ENCODE data around the gene PTK6. TPM values are rescaled to one million over a fixed set of nuclear protein-coding genes. Genes with fewer than 3 reads are reported as not detected.

PTK6 gene
- total and polyA plus RNA-seq, 2 donors (not counting 1 experiment from before 2014, with no cell fraction given): 0.86 to 2.3 TPM

DNA sequence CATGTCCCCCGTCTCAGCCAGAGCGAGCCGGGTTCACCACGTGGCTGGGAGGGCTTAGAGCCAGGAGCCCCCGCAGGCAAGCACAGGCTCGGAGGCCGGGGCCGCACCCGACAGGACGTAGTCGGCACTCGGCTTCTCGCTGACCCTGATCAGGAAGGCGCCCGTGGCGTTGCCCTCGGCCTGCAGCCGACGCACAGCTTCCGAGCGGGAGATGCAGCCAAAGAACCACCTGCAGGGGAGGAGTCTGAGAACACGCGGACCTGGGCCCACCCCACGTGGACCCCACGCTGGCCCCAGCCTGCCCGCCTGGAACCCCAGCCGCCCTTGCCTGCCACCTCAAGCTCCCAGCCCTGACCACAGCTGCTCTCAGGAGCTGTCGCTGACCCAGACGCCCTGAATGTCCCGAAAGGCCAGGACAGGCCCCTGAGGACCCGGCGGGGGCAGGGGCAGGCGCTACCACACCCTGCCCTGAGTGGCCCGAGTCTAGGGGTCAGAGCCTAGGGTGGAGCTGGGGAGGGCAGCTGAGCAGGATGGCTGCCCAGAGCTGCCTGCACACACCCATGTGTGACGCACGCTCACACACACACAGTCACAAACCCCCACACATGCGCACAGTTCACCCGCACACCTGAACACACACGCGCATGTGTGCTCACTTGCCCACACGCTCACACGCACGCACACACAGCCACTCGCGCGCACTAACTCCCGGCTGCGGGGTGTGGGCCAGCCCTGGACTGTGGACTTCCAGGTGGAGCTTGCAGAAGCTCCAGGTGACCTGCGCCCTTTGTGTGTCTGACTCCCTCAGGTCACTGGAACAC is 2.1 kb downstream of the PTK6 start:
- ATAC-seq (ENCODE audit: low read depth): no peak
- 85% methylated on average over 47 of the region's 49 CpGs for WGBS (ENCODE audit: insufficient coverage)
- Histone ChIP-seq H3K4me3 (ENCODE audit: control extremely low read depth in 1 of 5, extremely low read depth in 1 of 5, insufficient read depth in 1 of 5, low read depth in 2 of 5, low read length in 4 of 5) (no peak overlapping the region), H2AFZ (ENCODE audit: insufficient read depth, low read depth, low read length, poor library complexity, severe bottlenecking) (no peak overlapping the region), H3K9ac (ENCODE audit: low read length) (no peak overlapping the region), H3K9me3 (ENCODE audit: control extremely low read depth in 1 of 3, control insufficient read depth in 2 of 3, insufficient read depth in 1 of 3, low read length in 2 of 3) (peaks cover 0 to 3% (median 0%) of the 10 kb centered on the region in 3 donors), H3K4me1 (ENCODE audit: control insufficient read depth in 2 of 2, insufficient read depth in 2 of 2, low read length in 2 of 2) (peaks cover 21 to 33% of the 10 kb centered on the region in 2 donors), H3K4me2 (replicated peaks; ENCODE audit: low read depth, low read length, poor library complexity, severe bottlenecking) (no peak overlapping the region), H3K79me2 (ENCODE audit: control insufficient read depth, insufficient read depth, low read length) (no peaks in the 10 kb centered on the region), H3K36me3 (replicated peaks in 1 of 2; ENCODE audit: control extremely low read depth in 1 of 2, control insufficient read depth in 1 of 2, extremely low read depth in 1 of 2, insufficient read depth in 2 of 2, low read length in 1 of 2) (no peaks in the 10 kb centered on the region), H3K27me3 (replicated peaks in 1 of 4; ENCODE audit: control extremely low read depth in 1 of 4, control insufficient read depth in 3 of 4, insufficient read depth in 4 of 4, low read length in 3 of 4) (no peaks in the 10 kb centered on the region), H3K27ac (ENCODE audit: low read length in 2 of 2) (no peak overlapping the region), H4K20me1 (ENCODE audit: control insufficient read depth, insufficient read depth, low read length, poor library complexity, severe bottlenecking) (no peaks in the 10 kb centered on the region)
- no peak for TF ChIP-seq EZH2 (IDR thresholded peaks at IDR 0.05; ENCODE audit: borderline replicate concordance, insufficient read depth, low read depth, low read length, poor library complexity, severe bottlenecking)
- TF ChIP-seq, protein P1, sequence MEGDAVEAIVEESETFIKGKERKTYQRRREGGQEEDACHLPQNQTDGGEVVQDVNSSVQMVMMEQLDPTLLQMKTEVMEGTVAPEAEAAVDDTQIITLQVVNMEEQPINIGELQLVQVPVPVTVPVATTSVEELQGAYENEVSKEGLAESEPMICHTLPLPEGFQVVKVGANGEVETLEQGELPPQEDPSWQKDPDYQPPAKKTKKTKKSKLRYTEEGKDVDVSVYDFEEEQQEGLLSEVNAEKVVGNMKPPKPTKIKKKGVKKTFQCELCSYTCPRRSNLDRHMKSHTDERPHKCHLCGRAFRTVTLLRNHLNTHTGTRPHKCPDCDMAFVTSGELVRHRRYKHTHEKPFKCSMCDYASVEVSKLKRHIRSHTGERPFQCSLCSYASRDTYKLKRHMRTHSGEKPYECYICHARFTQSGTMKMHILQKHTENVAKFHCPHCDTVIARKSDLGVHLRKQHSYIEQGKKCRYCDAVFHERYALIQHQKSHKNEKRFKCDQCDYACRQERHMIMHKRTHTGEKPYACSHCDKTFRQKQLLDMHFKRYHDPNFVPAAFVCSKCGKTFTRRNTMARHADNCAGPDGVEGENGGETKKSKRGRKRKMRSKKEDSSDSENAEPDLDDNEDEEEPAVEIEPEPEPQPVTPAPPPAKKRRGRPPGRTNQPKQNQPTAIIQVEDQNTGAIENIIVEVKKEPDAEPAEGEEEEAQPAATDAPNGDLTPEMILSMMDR (IDR thresholded peaks at IDR 0.05): no peak
- intact Hi-C loops (cut with micrococcal nuclease): loop anchor here (5.0 kb wide), 2 partner anchors 202 to 422 kb away; partner anchors contain the start of genes LIME1, SLC2A4RG and UCKL1
- no peak overlapping the region for H3K4me3 Mint-ChIP-seq
- POLR2A ChIA-PET: interaction anchor here (0.6 kb wide), 1 partner anchor 367 kb away, joined by 10 read pairs; no protein-coding TSS in a partner anchor
- CTCF ChIA-PET: interaction anchor here (2.2 kb wide), 1 partner anchor 438 kb away, joined by 8 read pairs; no protein-coding TSS in a partner anchor
- H3K4me1 Mint-ChIP-seq: peaks cover 27% of the 10 kb centered on the region
- DNase-seq: no peak
- H3K9me3 Mint-ChIP-seq (ENCODE audit: insufficient read depth): no peaks in the 10 kb centered on the region
- H3K27me3 Mint-ChIP-seq: no peaks in the 10 kb centered on the region
- H3K27ac Mint-ChIP-seq: peak overlapping the region; percentile 26

DNA sequence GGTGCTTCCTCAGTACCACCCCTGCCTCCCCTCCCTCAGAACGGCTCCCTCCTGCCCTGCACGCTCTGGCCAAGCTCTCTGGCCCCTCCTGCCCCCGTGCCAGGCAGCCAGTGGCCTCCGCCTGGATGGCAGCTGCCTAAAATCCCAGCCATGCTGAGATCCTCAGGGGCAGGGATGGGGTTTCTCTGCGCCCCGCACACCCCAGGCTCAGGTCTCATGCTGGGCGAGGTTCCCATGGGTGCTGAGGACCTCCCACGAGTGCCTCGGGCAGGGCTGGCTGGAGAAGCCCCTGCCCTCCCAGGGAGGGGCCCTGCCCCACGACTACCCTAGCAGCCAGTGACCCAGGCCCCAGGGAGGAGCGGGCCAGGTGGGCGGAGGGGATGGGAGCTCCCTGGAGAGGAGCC is 2.7 kb downstream of the PTK6 start:
- CTCF ChIA-PET: no interaction called here
- Mint-ChIP-seq H3K9me3 (ENCODE audit: insufficient read depth) (no peaks in the 10 kb centered on the region), H3K27me3 (no peaks in the 10 kb centered on the region), H3K4me3 (no peak overlapping the region), H3K4me1 (peaks cover 22% of the 10 kb centered on the region), H3K27ac (no peak overlapping the region)
- Histone ChIP-seq H3K9ac (ENCODE audit: low read length) (no peak overlapping the region), H3K27me3 (replicated peaks in 1 of 4; ENCODE audit: control extremely low read depth in 1 of 4, control insufficient read depth in 3 of 4, insufficient read depth in 4 of 4, low read length in 3 of 4) (peaks cover 0 to 2% (median 0%) of the 10 kb centered on the region in 4 experiments), H3K27ac (ENCODE audit: low read length in 2 of 2) (no peak overlapping the region), H4K20me1 (ENCODE audit: control insufficient read depth, insufficient read depth, low read length, poor library complexity, severe bottlenecking) (no peaks in the 10 kb centered on the region), H3K4me1 (ENCODE audit: control insufficient read depth in 2 of 2, insufficient read depth in 2 of 2, low read length in 2 of 2) (peaks cover 21 to 32% of the 10 kb centered on the region in 2 donors), H3K4me3 (ENCODE audit: control extremely low read depth in 1 of 5, extremely low read depth in 1 of 5, insufficient read depth in 1 of 5, low read depth in 2 of 5, low read length in 4 of 5) (no peak overlapping the region), H2AFZ (ENCODE audit: insufficient read depth, low read depth, low read length, poor library complexity, severe bottlenecking) (no peak overlapping the region), H3K79me2 (ENCODE audit: control insufficient read depth, insufficient read depth, low read length) (no peaks in the 10 kb centered on the region), H3K9me3 (ENCODE audit: control extremely low read depth in 1 of 3, control insufficient read depth in 2 of 3, insufficient read depth in 1 of 3, low read length in 2 of 3) (peaks cover 0 to 3% (median 0%) of the 10 kb centered on the region in 3 donors), H3K4me2 (replicated peaks; ENCODE audit: low read depth, low read length, poor library complexity, severe bottlenecking) (no peak overlapping the region), H3K36me3 (replicated peaks in 1 of 2; ENCODE audit: control extremely low read depth in 1 of 2, control insufficient read depth in 1 of 2, extremely low read depth in 1 of 2, insufficient read depth in 2 of 2, low read length in 1 of 2) (no peaks in the 10 kb centered on the region)
- ATAC-seq (ENCODE audit: low read depth) (no peak), DNase-seq (no peak)
- POLR2A ChIA-PET: no interaction called here
- TF ChIP-seq, protein P1 (IDR thresholded peaks at IDR 0.05): no peak
- no peak for TF ChIP-seq EZH2 (IDR thresholded peaks at IDR 0.05; ENCODE audit: borderline replicate concordance, insufficient read depth, low read depth, low read length, poor library complexity, severe bottlenecking)
- intact Hi-C loops (cut with micrococcal nuclease): no loop called here
- 78% methylated on average over 12 of the region's 12 CpGs for WGBS (ENCODE audit: insufficient coverage)
